ENCODE results near the gene PAOX.

The PAOX gene

GRCh38 chr10:133350283-133350949 is 28.6 kb upstream of the PAOX start:
- DNase-seq, result no peak

GRCh38 chr10:133350950-133351329 is 28.1 kb upstream of the PAOX start:
- DNase-seq, result no peak

GRCh38 chr10:133351408-133352318 is 27.4 kb upstream of the PAOX start:
- DNase-seq, result no peak

- no peak for DNase-seq
These were observed 25.7 kb upstream of the PAOX start for GRCh38 chr10:133353202-133353959.

GRCh38 chr10:133353988-133354605 is 25.0 kb upstream of the PAOX start:
- no peak for DNase-seq

GRCh38 chr10:133354672-133355240 is 24.3 kb upstream of the PAOX start:
- DNase-seq, result no peak

- DNase-seq, result no peak
These were observed 23.8 kb upstream of the PAOX start for GRCh38 chr10:133355266-133355665.

- DNase-seq, result no peak
These were observed 23.1 kb upstream of the PAOX start for GRCh38 chr10:133355991-133356390.

- no peak for DNase-seq
These were observed 22.3 kb upstream of the PAOX start for GRCh38 chr10:133356549-133357284.

- no peak for DNase-seq
These were observed 21.5 kb upstream of the PAOX start, which contains the start of gene FUOM for GRCh38 chr10:133357285-133358161. FUOM (minus strand) TSS chr10:133358019; CDS start chr10:133358007, 12 bp downstream.

GRCh38 chr10:133358162-133358924 is 20.7 kb upstream of the PAOX start:
- DNase-seq, result no peak

- no peak for DNase-seq
These were observed 20.1 kb upstream of the PAOX start for GRCh38 chr10:133358925-133359310.

- DNase-seq, result peak; percentile 4 to 26
These were observed 19.5 kb upstream of the PAOX start for GRCh38 chr10:133359554-133359971.

- no peak for DNase-seq
These were observed 19.0 kb upstream of the PAOX start for GRCh38 chr10:133359972-133360610.

GRCh38 chr10:133361227-133361626 is 17.8 kb upstream of the PAOX start:
- DNase-seq, result no peak

- no peak for DNase-seq
These were observed 17.2 kb upstream of the PAOX start for GRCh38 chr10:133361773-133362441.

- no peak for DNase-seq
These were observed 16.2 kb upstream of the PAOX start for GRCh38 chr10:133362846-133363245.

GRCh38 chr10:133364645-133365431 is 14.2 kb upstream of the PAOX start:
- no peak for DNase-seq

Data from NCI-H187 (cell line).